ENCODE measurements around the gene ANKRD62. TPM values are rescaled to one million over a fixed set of nuclear protein-coding genes. Genes with fewer than 3 reads are reported as not detected.

Gene ANKRD62
- total RNA-seq, 6 experiments from 2014 or later: not detected

DNA sequence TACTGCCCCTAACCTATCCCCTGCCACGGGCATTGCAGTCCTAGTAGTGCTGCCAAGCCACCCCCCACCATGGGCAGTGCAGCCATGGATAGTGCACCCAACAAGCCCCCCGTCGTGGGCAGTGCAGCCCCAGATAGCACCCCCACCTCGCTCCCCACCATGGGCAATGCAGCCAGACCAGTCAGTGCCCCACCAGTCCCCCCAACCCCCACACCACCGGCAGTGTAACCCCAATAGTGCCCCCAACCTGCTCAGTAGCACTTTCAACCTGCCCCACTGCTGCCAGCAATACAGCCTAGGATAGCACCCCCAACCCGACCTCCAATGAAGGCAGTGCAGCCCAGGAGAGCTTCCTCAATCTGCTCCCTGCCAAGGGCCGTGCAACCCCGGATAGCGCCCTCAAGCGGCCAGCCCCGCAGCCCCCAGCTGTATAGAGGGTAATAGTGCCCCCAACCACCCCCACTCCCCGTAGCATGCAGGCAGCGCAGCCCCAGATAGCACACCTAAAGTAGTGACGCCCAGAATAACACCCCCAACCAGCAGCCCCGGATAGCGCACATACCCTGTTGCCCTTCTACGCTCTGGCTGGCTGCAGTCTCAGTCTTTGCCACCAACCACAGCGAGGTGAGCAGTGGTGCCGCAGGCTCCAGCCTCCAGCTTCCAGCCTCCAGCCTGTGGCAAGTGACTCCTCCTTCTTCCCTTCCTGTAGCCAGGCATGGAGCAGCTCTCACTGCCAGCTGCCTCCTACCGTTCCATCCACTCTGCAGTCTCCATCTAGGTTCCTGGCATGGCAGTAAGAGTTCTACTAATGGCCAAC lies 45.4 kb upstream of the ANKRD62 start:
- ATAC-seq (peak in 1 of 4 donors; percentile 17), DNase-seq (no peak)
- Histone ChIP-seq H3K9me3 (no peaks in the 10 kb centered on the region), H3K27me3 (no peaks in the 10 kb centered on the region), H3K36me3 (no peaks in the 10 kb centered on the region), H3K4me1 (no peaks in the 10 kb centered on the region), H3K4me3 (no peak overlapping the region), H3K27ac (no peak overlapping the region)
- 80% methylated on average over 3 of the region's 20 CpGs for WGBS (ENCODE audit: insufficient coverage, low coverage, low lambda C conversion rate, missing lambda C conversion rate)
- intact Hi-C loops (cut with DNase I): no loop called here
- TF ChIP-seq POLR2A (IDR thresholded peaks at IDR 0.05): no peak
- no peak for TF ChIP-seq CTCF (IDR thresholded peaks at IDR 0.05)

- ATAC-seq: no peak
- DNase-seq: no peak
- Histone ChIP-seq H3K27me3 (no peaks in the 10 kb centered on the region), H3K4me1 (no peaks in the 10 kb centered on the region), H3K4me3 (no peak overlapping the region), H3K36me3 (no peaks in the 10 kb centered on the region), H3K27ac (no peak overlapping the region), H3K9me3 (no peaks in the 10 kb centered on the region)
- intact Hi-C loops (cut with DNase I): no loop called here
- no peak for TF ChIP-seq CTCF (IDR thresholded peaks at IDR 0.05)
- TF ChIP-seq POLR2A (IDR thresholded peaks at IDR 0.05): no peak
- 46% methylated on average over 1 of the region's 2 CpGs for WGBS (ENCODE audit: insufficient coverage, low coverage, low lambda C conversion rate, missing lambda C conversion rate)
These were observed 44.8 kb upstream of the ANKRD62 start for GRCh38 chr18:12048827-12049175.

- H3K36me3 ChIP-seq: no peaks in the 10 kb centered on the region
- 48% methylated on average over 5 of the region's 9 CpGs for WGBS (ENCODE audit: insufficient coverage, low coverage, low lambda C conversion rate, missing lambda C conversion rate)
- intact Hi-C loops (cut with DNase I): no loop called here
- ATAC-seq: peak in 2 of 4 donors; percentile 23 to 58
- H3K4me3 ChIP-seq: no peak overlapping the region
- no peaks in the 10 kb centered on the region for H3K9me3 ChIP-seq
- no peak for TF ChIP-seq CTCF (IDR thresholded peaks at IDR 0.05)
- TF ChIP-seq POLR2A (IDR thresholded peaks at IDR 0.05): no peak
- no peak overlapping the region for H3K27ac ChIP-seq
- no peaks in the 10 kb centered on the region for H3K27me3 ChIP-seq
- no peaks in the 10 kb centered on the region for H3K4me1 ChIP-seq
- no peak for DNase-seq
These were observed 43.4 kb upstream of the ANKRD62 start for GRCh38 chr18:12049978-12050811.

- no peaks in the 10 kb centered on the region for H3K4me1 ChIP-seq
- H3K4me3 ChIP-seq: no peak overlapping the region
- no peaks in the 10 kb centered on the region for H3K36me3 ChIP-seq
- TF ChIP-seq POLR2A (IDR thresholded peaks at IDR 0.05) (no peak), CTCF (IDR thresholded peaks at IDR 0.05) (no peak)
- H3K27ac ChIP-seq: no peak overlapping the region
- DNase-seq: no peak
- WGBS (ENCODE audit: insufficient coverage, low coverage, low lambda C conversion rate, missing lambda C conversion rate): 76% methylated on average over 3 of the region's 3 CpGs
- no peaks in the 10 kb centered on the region for H3K27me3 ChIP-seq
- intact Hi-C loops (cut with DNase I): no loop called here
- ATAC-seq: no peak
- no peaks in the 10 kb centered on the region for H3K9me3 ChIP-seq
These were observed 40.8 kb upstream of the ANKRD62 start for GRCh38 chr18:12052866-12053265.

Measured in right lobe of liver (tissue), 6 donors.